Keratinocyte (primary cell): ENCODE data around the gene NUDT6.

Source experiments
- CTCF ChIP-seq, 3 experiments: IDR thresholded peaks in 1 of 3; conservative IDR thresholded peaks in 1 of 3; optimal IDR thresholded peaks in 1 of 3; 2 replicates in 2 of 3; 3 replicates in 1 of 3; pipeline versions ENCODE3 to v1.5.1; 2011; ENCODE audit warnings: low read length in 3 of 3, mild to moderate bottlenecking in 3 of 3, moderate library complexity in 2 of 3, control low read depth in 1 of 3, inconsistent platforms in 1 of 3; ENCODE audit not compliant: insufficient read depth in 2 of 3; ENCODE audit errors: extremely low read depth in 1 of 3
- EZH2 ChIP-seq: IDR thresholded peaks from one replicate; pipeline ENCODE4 v1.6.1; 2012; ENCODE audit warnings: inconsistent platforms, mild to moderate bottlenecking, low read length, moderate library complexity

GRCh38 chr4:122895336-122895995, 26.9 kb downstream of the NUDT6 start:
- TF ChIP-seq CTCF (optimal IDR thresholded peaks at IDR 0.05 in 1 of 3, IDR thresholded peaks at IDR 0.05 in 1 of 3, conservative IDR thresholded peaks at IDR 0.05 in 1 of 3; ENCODE audit: extremely low read depth in 1 of 3, insufficient read depth in 2 of 3, low read length in 3 of 3): no peak
- no peak for TF ChIP-seq EZH2
